Spleen (tissue), 11 donors: ENCODE results near the gene AP1M1. TPM values are rescaled to one million over a fixed set of nuclear protein-coding genes. Genes with fewer than 3 reads are reported as not detected.

Experiments used
- DNase-seq: peaks from one replicate; pipeline ENCODE4 v3.0.0-alpha.2; 2020
- H3K27ac ChIP-seq, 8 donors: fragments of 200-600 bp; sonication (generic) in 7 of 8; 1 replicate in 4 of 8; 2 replicates in 4 of 8; pipeline versions ENCODE4 v1.5.0 to v1.8.0; 2016 to 2021; ENCODE audit warnings: inconsistent platforms in 4 of 8, mild to moderate bottlenecking in 4 of 8, moderate library complexity in 1 of 8
- H3K27me3 ChIP-seq, 7 donors: fragments of 200-600 bp; sonication (generic) in 6 of 7; replicated peaks in 1 of 7; 1 replicate in 4 of 7; 2 replicates in 3 of 7; pipeline versions ENCODE4 v1.5.0 to v1.8.0; 2016 to 2021; ENCODE audit warnings: inconsistent platforms in 3 of 7, mild to moderate bottlenecking in 1 of 7
- H3K36me3 ChIP-seq, 6 donors: fragments of 200-600 bp; sonication (generic) in 5 of 6; 1 replicate in 4 of 6; 2 replicates in 2 of 6; pipeline versions ENCODE4 v1.5.0 to v1.8.0; 2016 to 2021; ENCODE audit warnings: inconsistent platforms in 2 of 6
- H3K4me1 ChIP-seq, 6 donors: fragments of 200-600 bp; sonication (generic) in 5 of 6; 1 replicate in 3 of 6; 2 replicates in 3 of 6; pipeline versions ENCODE4 v1.5.0 to v1.8.0; 2016 to 2021; ENCODE audit warnings: inconsistent platforms in 3 of 6
- H3K4me3 ChIP-seq, 8 donors: fragments of 200-600 bp; sonication (generic) in 7 of 8; 1 replicate in 4 of 8; 2 replicates in 4 of 8; pipeline versions ENCODE4 v1.5.0 to v1.8.0; 2016 to 2021; ENCODE audit warnings: inconsistent platforms in 4 of 8, mild to moderate bottlenecking in 4 of 8, moderate library complexity in 2 of 8
- H3K9me3 ChIP-seq, 8 donors: fragments of 200-600 bp; sonication (generic) in 7 of 8; 1 replicate in 4 of 8; 2 replicates in 4 of 8; pipeline versions ENCODE4 v1.5.0 to v1.8.0; 2016 to 2021; ENCODE audit warnings: inconsistent platforms in 4 of 8
- POLR2A ChIP-seq, 3 donors: fragments of 450-650 bp; IDR thresholded peaks; one replicate each; pipeline ENCODE4 v1.5.1; 2017; ENCODE audit warnings: antibody characterized with exemption in 3 of 3, mild to moderate bottlenecking in 1 of 3
- POLR2AphosphoS5 ChIP-seq, 3 donors: sonication (generic); formaldehyde crosslinking; IDR thresholded peaks; one replicate each; pipeline ENCODE4 v1.5.1; 2017; ENCODE audit warnings: antibody characterized with exemption in 3 of 3
- WGBS, 5 donors: extraction: QIAGEN DNeasy Blood & Tissue Kit in 3 of 5; methylation state at CpG; one replicate each; pipeline versions ENCODE4 v1.1.5 to v1.1.7; 2013 to 2018; 5-methylcytosine and 5-hydroxymethylcytosine counted together
- intact Hi-C: fragments of 100-400 bp; cut with DNase I; formaldehyde crosslinking; loops from one replicate; pipeline ENCODE4 v1.15.0; 2023; ENCODE audit warnings: low total_unique reads
- polyA plus RNA-seq, 3 donors: library from polyadenylated mRNA; stranded (reverse); fragments of 200-250 nt; gene quantifications; one replicate each; pipeline ENCODE4 v1.2.1, GENCODE V29; 2013
- total RNA-seq, 7 donors: library from RNA; depleted of rRNA in 3 of 7; stranded (reverse); fragments of >200 nt in 3 of 7; fragmentation: NEBNext Ultra II Directional in 4 of 7; extraction: Animal tissue kit (Norgen Biotek cat#: 25700) in 4 of 7; gene quantifications; one replicate each; pipeline versions ENCODE4 v1.1.0 to v1.2.1, GENCODE V29; 2016 to 2021
- TF ChIP-seq, protein P1 (sequence below), 11 experiments: fragments of 200-600 bp in 7 of 11; fragments of 450-650 bp in 4 of 11; sonication (generic) in 4 of 11; IDR thresholded peaks in 8 of 11; conservative IDR thresholded peaks in 3 of 11; 1 replicate in 7 of 11; 2 replicates in 4 of 11; pipeline versions ENCODE4 v1.4.0 to v1.8.0; 2016 to 2021; ENCODE audit warnings: antibody characterized with exemption in 11 of 11, inconsistent platforms in 4 of 11, mild to moderate bottlenecking in 1 of 11
- donor health status: healthy with polysubstance abuse.
- donor health status: DM: no; HTN: no; CAD: no; lungs with moderate emphysema.
- donor health status: DM: no; HTN: no; CAD: no.
- donor health status: Bipolar disorder and iron deficiency.
- donor health status: healthy.
- donor health status: DM: no; HTN: no; CAD: no.
- donor health status: DM: yes; HTN: yes; CAD: no.

Gene AP1M1
- total and polyA plus RNA-seq, 10 donors: 27.9 to 82.8 (median 60.5) TPM

DNA sequence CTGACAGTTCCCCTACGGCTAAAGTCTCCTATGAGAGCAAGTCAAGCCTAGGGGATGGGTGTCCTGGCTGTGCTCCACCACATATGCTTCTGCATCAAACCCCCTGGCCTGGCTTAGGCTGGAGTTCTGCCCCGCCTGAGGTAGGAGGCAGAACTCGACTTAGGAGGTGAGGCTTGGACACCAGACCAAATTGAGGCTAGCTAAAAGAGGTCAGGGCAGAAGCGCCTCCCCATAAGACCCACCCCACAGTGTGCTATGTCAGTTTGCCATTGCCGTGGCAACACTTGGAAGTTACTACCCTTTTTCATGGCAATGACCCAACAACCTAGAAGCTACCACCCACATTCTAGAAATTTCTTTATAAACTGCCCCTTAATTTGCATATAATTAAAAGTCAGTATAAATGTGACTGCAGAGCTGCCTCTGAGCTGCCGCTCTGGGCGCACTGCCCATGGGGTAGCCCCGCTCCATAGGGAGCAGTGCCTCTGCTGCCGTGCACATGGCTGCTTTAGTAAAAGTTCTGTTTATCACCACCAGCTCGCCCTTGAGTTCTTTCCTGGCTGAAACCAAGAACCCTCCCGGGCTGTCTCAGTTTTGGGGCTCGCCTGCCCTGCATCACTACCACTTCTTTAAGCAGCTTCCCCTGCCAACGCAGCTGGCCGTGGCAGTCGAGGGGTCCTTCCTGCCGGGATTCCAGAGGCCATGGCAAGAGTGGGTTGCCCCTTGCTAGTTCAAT lies 20.2 kb downstream of the AP1M1 start:
- Histone ChIP-seq H3K4me1 (peaks cover 0 to 30% (median 6%) of the 10 kb centered on the region in 6 donors), H3K4me3 (no peak overlapping the region), H3K9me3 (peaks cover 6 to 38% (median 36%) of the 10 kb centered on the region in 8 donors), H3K36me3 (peaks cover 4 to 98% (median 61%) of the 10 kb centered on the region in 6 donors), H3K27ac (peak overlapping the region in 2 of 8 donors; percentile 46 to 55), H3K27me3 (no peaks in the 10 kb centered on the region)
- 83 to 94% (median 93%) methylated on average over 14 to 16 of the region's 16 CpGs for WGBS, 5 donors
- TF ChIP-seq, protein P1, sequence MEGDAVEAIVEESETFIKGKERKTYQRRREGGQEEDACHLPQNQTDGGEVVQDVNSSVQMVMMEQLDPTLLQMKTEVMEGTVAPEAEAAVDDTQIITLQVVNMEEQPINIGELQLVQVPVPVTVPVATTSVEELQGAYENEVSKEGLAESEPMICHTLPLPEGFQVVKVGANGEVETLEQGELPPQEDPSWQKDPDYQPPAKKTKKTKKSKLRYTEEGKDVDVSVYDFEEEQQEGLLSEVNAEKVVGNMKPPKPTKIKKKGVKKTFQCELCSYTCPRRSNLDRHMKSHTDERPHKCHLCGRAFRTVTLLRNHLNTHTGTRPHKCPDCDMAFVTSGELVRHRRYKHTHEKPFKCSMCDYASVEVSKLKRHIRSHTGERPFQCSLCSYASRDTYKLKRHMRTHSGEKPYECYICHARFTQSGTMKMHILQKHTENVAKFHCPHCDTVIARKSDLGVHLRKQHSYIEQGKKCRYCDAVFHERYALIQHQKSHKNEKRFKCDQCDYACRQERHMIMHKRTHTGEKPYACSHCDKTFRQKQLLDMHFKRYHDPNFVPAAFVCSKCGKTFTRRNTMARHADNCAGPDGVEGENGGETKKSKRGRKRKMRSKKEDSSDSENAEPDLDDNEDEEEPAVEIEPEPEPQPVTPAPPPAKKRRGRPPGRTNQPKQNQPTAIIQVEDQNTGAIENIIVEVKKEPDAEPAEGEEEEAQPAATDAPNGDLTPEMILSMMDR (IDR thresholded peaks at IDR 0.05 in 8 of 11, conservative IDR thresholded peaks at IDR 0.05 in 3 of 11): no peak
- intact Hi-C loops: no loop called here
- DNase-seq: no peak

DNA sequence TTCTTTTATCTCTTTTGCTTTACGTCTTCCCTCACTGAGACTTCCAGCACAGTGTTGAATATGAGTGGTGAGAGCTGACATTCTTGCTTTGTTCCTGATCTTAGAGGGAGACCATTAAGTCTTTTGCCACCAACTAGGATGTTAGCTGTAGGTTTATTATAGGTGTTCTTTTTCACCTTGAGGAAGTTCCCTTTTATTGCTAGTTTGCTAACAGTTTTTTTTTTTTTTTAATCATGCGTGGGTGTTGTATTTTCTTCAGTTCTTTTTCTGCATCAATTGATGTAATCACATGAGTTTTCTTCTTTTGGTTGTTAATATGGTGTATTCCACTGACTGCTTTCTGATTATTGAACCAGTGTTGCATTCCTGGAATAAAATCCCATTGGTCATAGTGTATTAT lies 21.1 kb downstream of the AP1M1 start:
- intact Hi-C loops: no loop called here
- TF ChIP-seq POLR2AphosphoS5 (IDR thresholded peaks at IDR 0.05): no peak
- TF ChIP-seq POLR2A (IDR thresholded peaks at IDR 0.05): no peak
- TF ChIP-seq, protein P1 (IDR thresholded peaks at IDR 0.05 in 8 of 11, conservative IDR thresholded peaks at IDR 0.05 in 3 of 11): no peak
- H3K4me3 ChIP-seq: no peak overlapping the region
- peaks cover 4 to 98% (median 67%) of the 10 kb centered on the region in 6 donors for H3K36me3 ChIP-seq
- WGBS, 5 donors: 70 to 93% (median 81%) methylated on average over 2 of the region's 2 CpGs
- no peaks in the 10 kb centered on the region for H3K27me3 ChIP-seq
- peaks cover 0 to 30% (median 6%) of the 10 kb centered on the region in 6 donors for H3K4me1 ChIP-seq
- peaks cover 6 to 41% (median 38%) of the 10 kb centered on the region in 8 donors for H3K9me3 ChIP-seq
- DNase-seq: no peak
- peak overlapping the region in 3 of 8 donors; percentile 31 to 55 (median 46) for H3K27ac ChIP-seq

DNA sequence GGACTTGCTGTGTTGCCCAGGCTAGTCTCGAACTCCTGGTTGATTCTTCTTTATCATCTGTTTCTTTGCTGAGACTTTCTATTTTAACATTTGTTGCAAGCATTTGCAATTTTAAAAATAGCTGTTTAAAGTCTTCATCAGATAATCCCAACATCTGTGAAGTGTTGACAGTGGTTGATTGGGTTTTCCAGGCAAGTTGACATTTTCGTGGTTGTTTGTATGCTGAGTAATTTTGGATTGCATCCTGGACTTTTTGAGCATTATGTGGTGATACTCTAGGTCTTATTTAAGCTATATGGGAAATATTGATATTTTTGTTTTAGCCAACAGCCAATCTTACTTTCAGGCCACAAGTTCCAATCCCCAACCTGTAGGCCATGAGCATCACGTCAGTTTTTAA lies 25.1 kb downstream of the AP1M1 start:
- Histone ChIP-seq H3K4me1 (peaks cover 0 to 14% (median under 1%) of the 10 kb centered on the region in 6 donors), H3K4me3 (no peak overlapping the region), H3K27me3 (no peaks in the 10 kb centered on the region), H3K9me3 (peaks cover 6 to 41% (median 38%) of the 10 kb centered on the region in 8 donors), H3K36me3 (peaks cover 4 to 100% (median 95%) of the 10 kb centered on the region in 6 donors), H3K27ac (no peak overlapping the region)
- 93 to 98% (median 94%) methylated on average over 3 of the region's 3 CpGs for WGBS, 5 donors
- TF ChIP-seq POLR2A (IDR thresholded peaks at IDR 0.05) (no peak), POLR2AphosphoS5 (IDR thresholded peaks at IDR 0.05) (no peak)
- DNase-seq: no peak
- intact Hi-C loops: no loop called here

DNA sequence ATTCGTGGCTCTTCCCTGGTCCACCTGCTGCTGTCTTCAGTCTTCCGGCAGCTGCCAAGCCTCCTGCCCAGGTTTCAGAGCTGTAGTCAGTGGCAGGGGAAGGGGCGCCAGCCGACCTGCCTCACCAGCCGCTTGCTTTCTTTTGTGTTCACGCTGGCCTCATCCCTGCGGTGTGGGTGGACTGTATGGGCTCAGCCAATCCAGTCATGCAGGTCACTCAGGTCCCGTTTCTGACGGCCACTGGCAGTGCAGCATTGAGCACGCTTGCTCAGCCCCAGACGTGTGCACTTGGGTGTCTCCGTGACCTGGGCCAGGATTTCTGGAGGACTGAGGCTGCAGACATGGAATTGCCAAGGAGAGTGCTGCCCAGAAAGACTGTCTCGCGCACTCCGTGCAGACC lies 26.0 kb downstream of the AP1M1 start:
- intact Hi-C loops: no loop called here
- 80 to 88% (median 86%) methylated on average over 12 to 15 of the region's 15 CpGs for WGBS, 5 donors
- no peak for DNase-seq

More for the DNA sequence above, 26.0 kb downstream of the AP1M1 start:
- TF ChIP-seq, protein P1 (IDR thresholded peaks at IDR 0.05 in 8 of 11, conservative IDR thresholded peaks at IDR 0.05 in 3 of 11): no peak
- TF ChIP-seq POLR2A (IDR thresholded peaks at IDR 0.05) (no peak), POLR2AphosphoS5 (IDR thresholded peaks at IDR 0.05) (no peak)
- H3K36me3 ChIP-seq: peaks cover 4 to 100% (median 95%) of the 10 kb centered on the region in 6 donors
- peaks cover 6 to 41% (median 38%) of the 10 kb centered on the region in 8 donors for H3K9me3 ChIP-seq
- no peak overlapping the region for H3K4me3 ChIP-seq
- H3K27ac ChIP-seq: no peak overlapping the region
- H3K4me1 ChIP-seq: peaks cover 0 to 5% (median 0%) of the 10 kb centered on the region in 6 donors
- no peaks in the 10 kb centered on the region for H3K27me3 ChIP-seq
